HG02870 (cell line): Measurements from ENCODE around the gene PRKCZ.
"Not testable (repeated sequence)": the region's sequence is repeated elsewhere in the genome, so short reads cannot be mapped to it uniquely, and the experiment has no call there.

Source experiments
- ATAC-seq: cut with Tn5 transposase; IDR thresholded peaks from one replicate; pipeline ENCODE4 v1.9.1; 2021; ENCODE audit warnings: mild to moderate bottlenecking, moderate library complexity; ENCODE audit not compliant: unreplicated experiment

The PRKCZ gene

DNA sequence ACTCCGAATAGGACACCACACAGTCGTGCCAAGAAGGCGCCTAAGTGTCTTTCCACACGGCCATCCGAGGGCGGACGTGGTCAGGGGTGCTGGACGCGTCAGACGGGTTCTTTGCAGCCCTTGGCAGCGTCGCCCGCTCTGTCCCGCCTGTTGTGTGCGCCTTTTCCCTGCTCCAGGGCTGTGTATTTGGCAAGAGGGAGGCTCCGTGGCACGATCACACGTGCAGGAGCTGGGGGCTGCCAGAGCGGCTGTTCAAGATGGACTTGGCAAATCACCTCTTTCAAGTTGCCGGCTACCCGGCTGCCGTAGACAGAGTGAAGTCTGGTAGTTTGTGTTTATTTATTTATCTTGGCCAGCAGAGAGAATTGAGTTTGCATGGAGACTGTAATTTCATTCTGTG is 31.9 kb downstream of the PRKCZ start:
- no peak for ATAC-seq

DNA sequence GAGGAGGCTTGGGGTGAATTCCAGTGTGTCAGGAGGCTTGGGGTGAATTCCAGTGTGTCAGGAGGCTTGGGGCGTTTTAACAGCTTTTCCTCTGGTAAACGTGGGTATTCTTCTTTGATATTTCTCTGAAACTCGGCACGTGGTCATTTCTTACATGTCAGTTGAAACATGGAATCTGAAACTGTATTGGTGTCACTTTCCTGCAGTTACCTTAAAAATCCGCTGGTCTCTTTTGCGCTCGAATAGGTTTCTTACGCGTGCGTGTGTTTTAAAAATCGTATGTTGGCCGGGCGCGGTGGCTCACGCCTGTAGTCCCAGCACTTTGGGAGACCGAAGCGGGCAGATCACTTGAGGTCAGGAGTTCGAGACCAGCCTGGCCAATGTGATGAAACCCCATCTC is 33.5 kb downstream of the PRKCZ start:
- no peak for ATAC-seq

DNA sequence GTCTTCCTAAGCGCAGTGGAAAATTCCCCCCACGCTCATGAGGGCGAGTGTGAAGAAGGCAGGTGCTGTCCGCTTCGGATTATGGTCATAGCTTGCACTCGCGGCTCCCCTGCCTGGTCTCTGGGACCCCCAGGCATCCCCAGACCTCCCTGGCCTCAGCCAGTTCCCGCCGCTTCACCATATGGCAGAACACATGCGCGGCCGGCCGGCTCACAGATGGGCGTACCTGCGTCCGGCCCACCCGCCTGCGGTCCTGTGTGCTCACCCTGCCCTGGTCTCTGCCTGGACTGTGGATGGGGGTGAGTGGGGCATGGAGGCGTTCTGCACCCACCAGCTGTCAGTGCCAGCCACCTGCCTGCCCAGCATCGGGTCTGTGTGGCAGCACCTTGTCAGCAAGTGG is 34.1 kb downstream of the PRKCZ start:
- ATAC-seq, result no peak

DNA sequence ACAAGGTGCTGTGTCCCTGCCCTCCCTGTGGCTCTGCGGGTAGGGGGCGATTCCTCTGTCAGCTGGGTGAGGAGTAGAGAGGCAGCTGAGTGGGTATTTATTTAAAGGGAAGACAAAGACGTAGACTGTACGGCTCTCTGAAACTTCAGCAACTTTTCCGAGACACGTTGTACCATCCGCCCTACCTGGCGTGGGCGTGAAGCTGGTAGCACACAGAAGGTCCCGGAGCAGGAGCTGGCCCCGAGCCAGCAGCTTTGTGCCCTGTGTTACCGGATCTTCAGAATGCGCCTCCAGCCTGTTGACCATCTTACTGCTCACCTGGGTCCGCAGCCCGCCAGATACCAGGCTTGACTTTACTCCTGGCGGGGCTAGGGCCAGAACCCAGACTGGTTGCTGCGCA is 34.9 kb downstream of the PRKCZ start:
- no peak for ATAC-seq

DNA sequence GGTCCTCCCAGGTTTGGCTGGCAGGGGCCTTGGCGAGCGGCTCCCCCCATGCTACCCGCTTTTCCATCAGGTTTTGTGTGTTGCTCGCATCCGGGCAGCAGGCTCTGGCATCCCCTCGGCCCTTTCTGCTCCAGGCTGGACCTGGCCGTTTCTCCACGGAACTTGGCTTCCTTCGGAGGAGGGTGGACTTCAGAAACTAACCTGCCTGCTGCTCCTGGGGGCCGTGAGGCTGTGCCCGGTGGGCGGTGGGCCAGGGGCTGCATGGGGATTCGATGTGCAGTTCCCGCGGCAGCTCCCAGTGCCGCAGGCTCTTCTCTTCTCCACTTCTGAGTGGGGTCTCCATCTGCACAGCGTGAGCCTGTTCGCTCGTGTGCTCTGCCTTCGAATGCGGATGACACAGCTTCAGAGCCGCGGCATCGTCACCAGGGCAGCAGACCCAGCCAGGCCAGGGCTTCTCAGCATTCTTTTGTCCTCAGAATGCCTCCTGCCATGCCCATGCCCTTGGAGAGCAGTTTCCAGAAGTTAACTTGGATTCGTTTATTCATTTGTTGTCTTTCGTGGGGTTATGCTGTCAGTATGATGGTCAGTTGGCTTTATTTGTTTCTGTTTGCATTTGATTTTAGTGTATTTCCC is 36.4 kb downstream of the PRKCZ start:
- no peak for ATAC-seq

DNA sequence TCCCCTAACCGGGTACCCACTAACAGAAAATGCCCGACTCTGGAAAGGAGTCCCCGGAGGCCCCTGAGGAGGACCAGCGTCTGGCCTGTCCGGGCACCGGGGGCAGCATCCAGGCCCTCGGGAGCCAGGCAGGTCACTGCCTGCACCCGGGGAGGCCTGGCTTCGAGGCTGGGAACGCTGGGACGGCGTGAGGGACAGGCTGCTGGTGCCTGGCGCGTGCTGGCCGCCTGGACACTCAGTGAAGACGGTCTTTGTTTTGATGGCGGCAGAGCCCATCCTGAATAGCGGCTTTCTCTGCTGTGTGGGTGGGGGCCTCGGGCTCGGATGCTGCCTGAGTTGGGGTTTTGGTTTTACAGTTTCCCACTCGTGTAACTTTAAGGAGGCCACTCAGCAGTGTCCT is 37.6 kb downstream of the PRKCZ start:
- no peak for ATAC-seq

DNA sequence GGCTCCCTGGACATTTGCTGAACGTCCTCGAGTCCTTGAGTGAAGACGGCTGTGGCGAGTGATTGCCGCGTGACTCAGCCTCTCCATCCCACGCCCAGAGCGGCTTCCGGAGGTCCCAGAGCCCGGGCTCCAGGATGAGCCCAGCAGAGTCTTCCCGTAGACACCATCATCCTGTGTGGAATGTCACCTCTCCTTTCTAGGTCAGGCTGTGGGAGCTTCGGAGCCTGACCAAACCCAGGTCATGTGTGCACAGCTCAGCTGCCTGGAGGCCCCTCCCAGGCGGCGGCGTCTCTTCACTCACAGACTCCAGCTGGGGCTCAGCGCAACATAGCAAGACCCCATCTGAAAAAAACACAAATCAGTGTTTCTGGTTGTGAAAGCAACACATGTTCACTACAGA is 38.2 kb downstream of the PRKCZ start:
- no peak for ATAC-seq

DNA sequence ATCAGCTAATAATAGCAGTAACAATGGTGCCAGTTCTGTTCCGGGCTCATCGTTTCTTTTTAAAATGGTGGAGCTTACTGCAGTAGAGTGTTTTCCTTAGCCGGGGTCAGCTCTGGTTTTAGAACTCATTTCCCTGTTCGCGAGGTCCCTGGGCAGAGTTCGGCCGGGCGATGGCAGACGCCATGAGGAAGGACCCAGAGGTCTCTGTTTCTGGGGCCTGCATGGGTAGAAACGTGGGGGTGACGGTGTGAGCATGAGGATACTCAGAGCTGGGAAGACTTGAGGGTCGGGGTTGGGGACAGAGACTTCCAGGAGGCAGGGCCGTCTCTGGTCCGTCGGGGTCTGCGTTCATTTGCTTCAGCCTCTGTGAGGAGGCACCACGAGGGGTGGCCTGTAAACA is 38.8 kb downstream of the PRKCZ start:
- ATAC-seq, result no peak

DNA sequence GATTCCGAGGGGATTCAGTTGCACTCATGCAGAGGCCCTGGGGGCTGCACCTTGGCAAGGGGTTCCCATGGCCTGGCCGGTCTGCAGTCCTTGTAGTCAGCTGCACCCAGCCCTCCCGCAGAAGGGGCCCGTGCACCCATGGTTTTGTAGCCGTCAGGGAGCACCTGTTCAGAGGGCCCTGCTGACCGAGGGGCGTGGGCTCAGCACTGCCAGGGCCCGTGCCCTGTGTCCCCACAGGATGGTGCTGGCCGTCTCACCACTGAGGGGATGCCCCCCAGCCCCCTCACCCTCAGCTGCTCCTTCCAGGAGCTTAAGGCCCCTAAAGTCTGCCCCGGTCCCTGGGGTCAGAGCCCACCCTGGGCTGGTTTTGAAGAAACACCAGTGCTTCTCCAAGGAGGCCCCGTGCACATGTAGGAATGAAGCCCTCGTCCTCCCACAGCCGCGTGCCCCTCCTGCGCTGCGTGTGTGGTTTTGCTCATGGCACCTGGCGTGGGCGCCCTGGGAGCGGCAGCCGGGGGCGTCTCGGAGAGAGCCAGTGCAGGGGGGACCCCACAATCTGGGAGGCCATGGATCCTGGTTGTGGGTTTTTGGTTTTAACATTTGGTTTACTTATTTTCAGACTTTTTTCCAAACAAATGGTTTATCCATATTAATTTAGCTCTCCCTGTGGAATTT is 40.1 kb downstream of the PRKCZ start:
- ATAC-seq, result no peak

DNA sequence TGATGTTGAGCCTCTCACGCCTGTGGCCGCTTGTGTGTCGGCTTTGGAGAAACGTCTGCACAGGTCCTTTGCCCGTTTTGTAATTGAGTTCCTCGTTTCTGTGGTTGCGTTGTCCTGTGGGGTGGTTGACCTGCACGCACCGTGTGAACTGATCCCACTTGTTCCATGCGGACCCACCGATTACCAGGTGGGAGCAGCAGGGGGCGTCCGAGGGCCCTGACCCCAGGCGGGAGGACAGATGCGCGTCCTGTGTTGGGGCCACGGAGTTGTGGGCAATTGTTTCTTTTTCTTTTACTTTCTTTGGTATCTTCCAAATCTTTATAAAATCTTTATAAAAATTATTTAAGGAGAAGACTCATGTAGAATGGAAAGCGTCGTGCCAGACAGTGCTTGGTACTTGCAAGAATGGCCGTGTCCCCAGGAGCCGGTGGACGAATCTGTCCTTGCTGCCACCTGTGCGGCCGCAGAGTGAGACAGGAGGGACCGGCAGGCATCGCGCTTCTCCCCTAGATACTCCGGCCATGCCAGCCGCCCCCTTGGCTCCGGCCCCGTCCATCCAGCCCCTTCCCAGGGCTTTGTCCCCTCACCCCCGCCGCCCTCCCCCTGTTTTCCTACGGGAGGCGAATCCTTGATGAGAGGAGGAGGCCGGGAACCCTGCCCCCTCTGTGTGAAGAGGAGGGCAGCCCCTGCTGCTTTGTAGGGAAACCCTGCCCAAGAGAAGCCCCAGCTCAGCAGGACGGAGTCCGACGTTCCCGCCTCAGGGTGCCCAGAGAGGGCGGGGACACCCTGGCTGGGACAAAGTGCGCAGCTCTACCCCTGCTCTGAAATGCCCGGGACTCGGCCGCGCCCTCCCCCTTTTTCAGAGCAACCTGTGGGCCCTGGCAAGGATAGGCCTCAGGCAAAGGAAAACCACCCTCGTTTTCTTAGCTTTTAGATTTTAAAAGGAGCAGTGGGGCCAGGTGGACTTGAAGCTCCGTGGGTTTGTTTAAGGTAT is 41.7 kb downstream of the PRKCZ start:
- no peak for ATAC-seq

DNA sequence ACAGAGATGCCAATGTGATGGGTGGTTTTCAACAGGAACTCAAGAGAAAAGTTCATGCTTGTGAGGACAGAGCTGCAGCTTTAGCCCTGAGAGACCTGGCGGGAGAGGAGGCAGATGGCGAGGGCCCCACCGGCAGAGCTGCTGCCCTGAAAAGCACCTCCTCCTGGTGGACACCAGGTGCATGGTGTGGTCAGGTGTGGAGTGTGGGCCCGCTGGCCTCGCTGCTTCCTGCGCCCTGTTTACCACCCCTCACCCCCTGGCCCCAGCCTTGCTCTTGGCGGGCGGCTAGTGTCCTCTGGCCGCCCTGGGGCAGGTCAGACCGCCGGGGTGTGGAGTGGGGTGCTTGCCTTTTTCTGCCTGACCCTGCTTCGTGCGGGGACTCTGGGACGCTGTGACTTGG is 42.8 kb downstream of the PRKCZ start:
- no peak for ATAC-seq

DNA sequence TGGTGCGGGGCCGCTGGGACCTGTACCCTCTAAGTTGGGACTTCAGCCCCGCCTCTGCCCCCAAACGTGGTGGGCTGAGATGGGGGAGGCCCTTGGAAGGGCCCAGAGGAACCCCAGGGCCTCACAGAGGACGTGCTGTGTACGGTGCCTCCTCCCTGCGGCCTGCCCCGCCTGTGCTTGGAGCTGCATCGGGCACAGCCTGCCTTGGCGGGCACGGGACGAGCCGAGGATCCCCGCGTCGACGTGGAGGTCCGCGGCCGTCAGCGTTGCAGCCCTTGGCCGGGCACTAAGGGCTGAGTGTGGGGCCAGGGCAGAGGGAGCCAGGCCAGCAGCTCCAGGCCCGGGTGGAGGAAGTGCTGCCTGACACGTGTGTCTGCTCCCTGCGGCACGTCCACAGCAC is 43.4 kb downstream of the PRKCZ start:
- ATAC-seq, result no peak

DNA sequence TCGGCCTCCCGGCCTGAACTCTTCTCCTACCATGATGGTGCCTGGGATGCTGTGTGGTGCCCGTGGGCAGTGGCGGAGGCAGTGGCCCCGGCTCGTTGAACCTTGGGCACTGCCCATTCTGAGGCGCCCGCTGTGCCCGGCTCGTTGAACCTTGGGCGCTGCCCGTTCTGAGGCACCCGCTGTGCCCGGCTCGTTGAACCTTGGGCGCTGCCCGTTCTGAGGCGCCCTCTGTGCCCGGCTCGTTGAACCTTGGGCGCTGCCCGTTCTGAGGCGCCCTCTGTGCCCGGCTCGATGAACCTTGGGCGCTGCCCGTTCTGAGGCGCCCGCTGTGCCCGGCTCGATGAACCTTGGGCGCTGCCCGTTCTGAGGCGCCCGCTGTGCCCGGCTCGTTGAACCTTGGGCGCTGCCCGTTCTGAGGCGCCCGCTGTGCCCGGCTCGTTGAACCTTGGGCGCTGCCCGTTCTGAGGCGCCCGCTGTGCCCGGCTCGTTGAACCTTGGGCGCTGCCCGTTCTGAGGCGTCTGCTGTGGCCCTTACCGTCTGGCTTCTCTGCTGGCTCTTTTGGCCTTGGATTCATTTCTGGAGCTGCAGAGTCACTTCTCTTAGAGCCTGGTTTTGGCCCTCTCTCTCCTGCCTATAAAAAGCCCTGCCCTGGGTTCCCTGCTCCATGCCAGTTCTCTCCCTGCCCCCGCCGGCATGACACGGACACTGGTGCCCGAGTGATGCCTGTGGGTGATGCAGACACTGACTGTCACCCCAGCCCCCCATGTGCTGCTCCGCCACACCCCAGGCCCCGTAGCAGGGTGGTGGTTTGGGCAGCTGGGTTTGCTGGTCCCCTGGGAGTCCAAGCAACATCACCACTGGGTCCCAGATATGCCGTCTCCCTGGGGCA is 44.3 kb downstream of the PRKCZ start:
- ATAC-seq, result not testable (repeated sequence)

DNA sequence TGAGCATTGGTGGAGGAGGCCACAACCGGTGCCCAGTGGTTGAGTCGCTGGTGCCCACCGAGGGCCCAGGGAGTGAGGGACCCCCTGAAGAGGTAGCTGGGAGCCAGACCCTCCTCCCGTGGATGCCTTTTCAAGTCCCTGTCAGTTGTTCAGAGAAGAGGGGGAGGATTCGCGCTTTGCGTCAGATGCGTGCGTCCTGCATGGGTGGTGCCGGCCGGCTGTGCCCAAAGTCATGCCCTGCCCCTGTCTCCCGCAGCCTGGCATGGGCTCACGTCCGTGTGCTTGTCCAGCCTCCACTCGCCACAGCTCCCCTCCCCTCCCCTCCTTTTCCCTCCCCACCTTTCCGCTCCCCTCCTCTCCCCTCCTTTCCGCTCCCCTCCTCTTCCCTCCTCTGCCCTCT is 45.2 kb downstream of the PRKCZ start:
- no peak for ATAC-seq

DNA sequence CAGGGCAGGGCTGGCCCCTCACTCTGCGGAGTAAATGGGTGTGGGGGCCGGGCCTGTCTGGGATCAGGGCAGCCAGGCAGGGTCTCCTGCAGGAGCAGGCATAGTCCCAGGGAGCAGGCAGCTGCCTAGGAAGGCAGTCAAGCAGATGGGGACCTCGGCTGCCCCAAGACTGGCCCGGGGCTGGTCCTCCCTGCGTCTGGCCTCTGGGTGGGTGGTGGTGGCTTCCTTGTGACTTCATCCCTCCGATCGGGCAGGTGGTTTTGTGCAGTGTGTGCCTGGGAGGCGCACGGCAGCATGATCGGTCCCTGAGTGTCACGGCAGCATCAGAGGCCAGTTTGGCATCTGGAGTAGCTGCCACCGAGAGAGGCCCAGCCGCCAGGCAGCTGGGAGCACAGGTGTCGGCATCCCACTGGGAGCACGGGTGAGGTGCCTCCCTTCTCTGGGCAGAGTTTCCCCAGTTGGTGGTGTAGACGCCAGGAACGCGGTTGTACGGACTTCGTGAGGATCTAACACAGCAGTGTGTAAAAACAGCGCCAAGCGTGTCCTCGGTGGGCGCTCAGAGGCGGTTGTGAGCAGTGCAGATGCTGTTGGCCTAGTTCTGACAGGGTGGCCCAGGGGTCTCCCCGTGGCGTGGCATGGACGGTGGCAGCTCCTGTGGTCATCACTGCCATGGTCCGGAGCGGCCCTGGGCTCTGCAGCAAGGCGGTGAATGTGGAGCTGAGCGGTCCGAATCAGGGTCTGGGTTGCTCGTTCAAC is 45.9 kb downstream of the PRKCZ start:
- no peak for ATAC-seq

DNA sequence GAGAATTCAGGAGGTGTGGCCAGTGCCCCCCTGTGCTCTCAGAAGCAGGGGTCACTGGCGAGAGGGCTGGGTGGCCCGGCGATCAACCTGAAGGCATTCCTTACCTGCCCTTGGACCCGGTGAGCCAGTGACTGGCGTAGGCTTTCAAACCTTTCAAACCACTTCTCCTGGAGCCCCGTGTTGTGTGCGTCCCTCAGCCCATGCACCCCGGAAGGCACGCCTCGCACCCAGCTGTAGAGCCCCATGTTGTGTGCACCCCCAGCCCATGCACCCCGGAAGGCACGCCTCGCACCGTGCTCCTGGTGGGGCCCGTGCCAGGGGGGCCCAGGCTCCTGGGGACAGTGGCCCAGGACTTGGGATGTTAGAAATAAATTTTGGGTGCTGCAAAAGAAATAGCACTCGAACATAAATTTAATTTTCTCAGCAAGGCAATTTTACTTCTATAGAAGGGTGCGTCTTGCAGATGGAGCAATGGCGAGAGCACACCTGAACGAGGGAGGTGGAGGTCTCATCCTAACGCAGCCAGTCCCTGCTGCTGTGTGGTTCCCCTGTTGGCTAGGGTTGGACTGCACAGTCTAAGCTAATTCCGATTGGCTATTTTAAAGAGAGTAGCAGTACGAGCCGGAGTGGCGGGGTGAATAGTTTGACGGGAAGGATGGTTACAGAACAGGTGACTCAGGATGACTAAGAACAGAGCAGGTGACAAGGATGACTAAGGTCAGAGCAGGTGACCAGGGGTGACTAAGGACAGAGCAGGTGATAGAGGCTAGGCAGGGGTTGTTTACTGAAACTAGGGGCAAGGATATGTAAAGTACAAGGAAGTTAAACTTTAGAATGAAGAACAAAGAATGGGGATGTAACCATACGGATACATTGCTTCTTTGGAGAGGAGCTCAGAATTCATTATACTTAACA is 47.4 kb downstream of the PRKCZ start:
- ATAC-seq, result no peak

DNA sequence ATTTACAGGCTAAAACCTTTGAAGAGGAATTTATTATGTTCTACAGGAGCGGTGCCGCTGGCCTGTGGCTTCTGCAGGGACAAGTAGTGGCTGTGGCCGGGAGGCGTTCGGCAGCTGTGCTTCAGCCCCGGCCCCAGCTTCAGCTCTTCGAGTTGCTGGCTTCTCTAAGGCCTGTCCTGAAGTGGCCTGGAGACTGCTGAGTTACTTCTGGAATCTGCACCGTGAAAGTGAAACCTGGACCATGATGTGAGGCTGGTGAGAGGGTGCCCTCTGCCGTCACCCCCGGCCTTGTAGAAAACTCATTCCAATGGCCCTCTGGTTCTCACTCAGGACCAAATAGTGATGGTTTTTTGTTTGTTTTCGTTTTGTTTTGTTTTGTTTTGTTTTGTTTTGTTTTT is 48.1 kb downstream of the PRKCZ start:
- ATAC-seq, result no peak

DNA sequence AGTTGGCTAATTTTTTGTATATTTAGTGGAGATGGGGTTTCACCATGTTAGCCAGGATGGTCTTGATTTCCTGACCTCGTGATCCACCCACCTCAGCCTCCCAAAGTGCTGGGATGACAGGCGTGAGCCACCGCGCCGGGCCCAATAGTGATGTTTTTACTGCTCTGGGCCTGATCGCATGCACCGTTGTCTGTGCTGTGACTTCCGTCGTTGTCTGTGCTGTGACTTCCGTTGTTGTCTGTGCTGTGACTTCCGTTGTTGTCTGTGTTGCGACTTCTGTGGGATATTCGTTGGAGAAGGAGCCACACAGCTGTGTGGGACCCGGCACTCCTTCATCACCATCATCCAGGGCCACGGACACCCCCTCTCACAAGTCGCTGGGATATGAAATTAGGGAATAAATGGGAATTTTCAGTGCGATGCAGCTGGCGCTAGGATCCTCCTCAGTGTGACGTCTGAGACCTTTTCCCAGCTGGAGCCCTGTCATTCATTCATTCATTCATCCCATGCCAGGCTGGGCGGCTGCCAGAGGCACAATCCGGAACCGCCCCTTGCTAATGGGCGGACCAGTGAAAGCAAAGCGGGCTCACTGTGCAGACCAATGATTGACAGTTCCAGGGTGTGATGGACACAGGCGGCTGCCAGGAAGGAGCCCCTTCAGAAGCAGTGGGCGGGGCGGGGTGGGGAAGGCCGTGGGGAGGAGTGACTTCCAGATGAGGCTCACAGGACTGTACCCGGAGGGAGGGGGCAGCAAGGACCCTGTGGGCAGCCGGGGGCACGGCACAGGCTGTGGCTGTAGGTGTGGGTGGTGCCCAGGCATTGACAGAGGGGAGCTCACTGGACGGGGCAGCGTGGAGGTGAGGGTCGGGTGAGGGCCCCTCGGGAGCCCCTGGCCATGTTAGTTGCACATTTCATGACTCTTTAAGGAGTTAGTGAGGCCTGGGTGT is 48.9 kb downstream of the PRKCZ start:
- ATAC-seq, result no peak
